Ishikawa (cell line): ENCODE results near the gene TTC23L.
A peak's percentile ranks its signal among the peaks of the same experiment; 100 is the strongest.

ENCODE experiments used
- CEBPB ChIP-seq: IDR thresholded peaks from 2 replicates; pipeline ENCODE4 v1.6.1; 2012
- CREB1 ChIP-seq: IDR thresholded peaks from 2 replicates; pipeline ENCODE4 v1.6.1; 2012; ENCODE audit warnings: low read depth
- EGR1 ChIP-seq: IDR thresholded peaks from 2 replicates; pipeline ENCODE4 v1.6.1; 2012
- EP300 ChIP-seq: IDR thresholded peaks from 2 replicates; pipeline ENCODE4 v1.6.1; 2012; ENCODE audit warnings: borderline replicate concordance
- FOXM1 ChIP-seq: IDR thresholded peaks from 2 replicates; pipeline ENCODE4 v1.6.1; 2012; ENCODE audit warnings: low read depth, borderline replicate concordance
- MAX ChIP-seq: IDR thresholded peaks from 2 replicates; pipeline ENCODE4 v1.6.1; 2012
- NFIC ChIP-seq: IDR thresholded peaks from 2 replicates; pipeline ENCODE4 v1.6.1; 2012
- RAD21 ChIP-seq: IDR thresholded peaks from 2 replicates; pipeline ENCODE4 v1.6.1; 2012; ENCODE audit warnings: low read depth
- REST ChIP-seq: IDR thresholded peaks from 2 replicates; pipeline ENCODE4 v1.6.1; 2012; ENCODE audit warnings: low read depth, mild to moderate bottlenecking
- TAF1 ChIP-seq: IDR thresholded peaks from 2 replicates; pipeline ENCODE4 v1.6.1; 2012; ENCODE audit warnings: low read depth, mild to moderate bottlenecking
- TCF12 ChIP-seq: IDR thresholded peaks from 2 replicates; pipeline ENCODE4 v1.6.1; 2012; ENCODE audit warnings: low read depth
- TEAD4 ChIP-seq: IDR thresholded peaks from 2 replicates; pipeline ENCODE4 v1.6.1; 2012
- YY1 ChIP-seq: IDR thresholded peaks from 2 replicates; pipeline ENCODE4 v1.6.1; 2012; ENCODE audit warnings: low read depth
- ZBTB7A ChIP-seq: IDR thresholded peaks from 2 replicates; pipeline ENCODE4 v1.6.1; 2012; ENCODE audit warnings: low read depth
- TF ChIP-seq, protein P1 (sequence below): IDR thresholded peaks from 2 replicates; pipeline ENCODE4 v1.6.1; 2012

TTC23L gene

DNA sequence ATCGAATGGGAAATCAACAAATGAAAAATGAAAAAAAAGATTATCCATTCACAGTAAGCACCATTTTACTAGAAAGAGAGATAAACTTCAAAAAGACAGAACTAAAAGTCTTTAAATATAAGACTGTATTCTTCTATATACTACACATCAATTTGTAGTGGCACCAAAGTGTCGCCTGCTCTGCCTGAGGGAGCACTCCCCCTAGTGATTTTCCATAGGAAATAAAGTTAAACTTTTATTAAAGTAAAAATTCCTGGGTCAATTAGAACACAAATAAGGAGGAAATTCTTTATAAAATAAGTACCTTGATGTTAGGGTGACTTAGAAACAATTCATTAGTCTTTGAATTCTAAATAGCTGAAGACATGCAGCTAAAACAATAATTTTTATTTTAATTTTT, 66.6 kb downstream of the TTC23L start:
- TF ChIP-seq RAD21 (peak; percentile 25; the same call in 1 of the 2 replicates), TCF12 (no peak)

DNA sequence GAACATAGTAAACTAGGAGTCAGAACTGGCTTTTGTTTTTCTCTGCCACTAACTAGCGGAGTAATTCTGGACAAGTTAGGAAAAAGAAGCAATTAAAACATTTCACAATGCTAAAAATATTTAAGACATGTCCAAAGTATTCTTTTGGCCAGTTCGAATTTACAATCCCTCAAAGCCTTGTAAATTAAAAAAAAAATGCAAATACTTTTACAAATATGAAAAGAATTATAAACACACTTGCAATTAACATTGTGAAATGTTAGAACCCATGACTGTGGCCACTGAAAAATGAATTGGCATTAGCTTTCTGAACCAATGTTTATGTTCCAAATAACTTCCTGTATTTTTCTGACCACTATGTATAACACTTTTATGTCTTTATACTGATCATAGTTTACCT, 74.1 kb downstream of the TTC23L start:
- no peak for TF ChIP-seq TCF12
- no peak for TF ChIP-seq EGR1
- TF ChIP-seq CEBPB: no peak
- TF ChIP-seq ZBTB7A: no peak
- TF ChIP-seq CREB1: no peak
- TF ChIP-seq TAF1: no peak
- no peak for TF ChIP-seq FOXM1
- TF ChIP-seq MAX: no peak
- TF ChIP-seq RAD21: no peak
- TF ChIP-seq, protein P1, sequence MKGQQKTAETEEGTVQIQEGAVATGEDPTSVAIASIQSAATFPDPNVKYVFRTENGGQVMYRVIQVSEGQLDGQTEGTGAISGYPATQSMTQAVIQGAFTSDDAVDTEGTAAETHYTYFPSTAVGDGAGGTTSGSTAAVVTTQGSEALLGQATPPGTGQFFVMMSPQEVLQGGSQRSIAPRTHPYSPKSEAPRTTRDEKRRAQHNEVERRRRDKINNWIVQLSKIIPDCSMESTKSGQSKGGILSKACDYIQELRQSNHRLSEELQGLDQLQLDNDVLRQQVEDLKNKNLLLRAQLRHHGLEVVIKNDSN: no peak
- no peak for TF ChIP-seq TEAD4
- no peak for TF ChIP-seq EP300
- TF ChIP-seq REST: no peak
- no peak for TF ChIP-seq YY1
- no peak for TF ChIP-seq NFIC

- TF ChIP-seq MAX (peak; percentile 27; the same call in 1 of the 2 replicates), REST (no peak), TEAD4 (no peak), EP300 (no peak), ZBTB7A (no peak)
Observed at GRCh38 chr5:34914671-34915138, 75.7 kb downstream of the TTC23L start.

DNA sequence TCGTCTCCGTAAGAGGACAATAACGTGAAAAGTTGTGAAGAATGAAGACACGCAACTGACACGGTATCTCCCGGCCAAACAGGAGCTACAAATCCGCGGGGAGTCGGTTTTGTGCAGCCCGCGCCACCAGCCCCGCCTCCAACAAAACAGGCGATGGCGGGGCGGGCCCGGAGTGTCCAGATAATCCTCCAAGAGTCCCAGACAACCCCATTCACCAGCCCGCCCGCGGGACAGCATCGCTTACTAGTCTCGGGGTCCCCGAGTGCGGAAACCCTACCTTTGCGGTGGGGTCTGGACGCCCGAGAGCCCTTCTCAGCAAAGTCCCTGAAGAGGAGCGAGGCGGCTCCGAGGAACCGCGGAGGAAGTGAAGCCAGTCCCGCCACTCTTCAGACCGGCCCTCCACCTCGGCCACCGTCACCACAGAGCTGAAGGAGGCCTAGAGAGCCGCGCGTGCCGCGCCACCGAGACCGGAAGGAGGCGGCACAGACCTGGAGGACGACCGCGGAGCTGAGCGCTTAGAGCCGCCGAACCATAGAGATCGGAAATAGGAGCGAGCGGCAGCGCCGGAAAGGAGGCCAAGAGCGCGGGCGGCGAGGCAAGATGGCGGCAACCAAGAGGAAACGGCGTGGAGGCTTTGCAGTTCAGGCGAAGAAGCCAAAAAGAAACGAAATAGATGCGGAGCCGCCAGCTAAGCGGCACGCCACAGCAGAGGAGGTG, 76.3 kb downstream of the TTC23L start, which contains the start of the genes BRIX1 and RAD1:
BRIX1 (plus strand) TSS at position 573 of the 717 bp plus-strand sequence; CDS start at position 601, 28 bp downstream.
RAD1 (minus strand) TSS at position 366 of the 717 bp plus-strand sequence. CDS start 612 bp downstream, outside the sequence.
- TF ChIP-seq TAF1 (peak; percentile 98), REST (peak; percentile 13; the same call in 1 of the 2 replicates), YY1 (peak; percentile 97), EP300 (no peak; the same call in 1 of the 2 replicates), TCF12 (peak; percentile 69), TEAD4 (peak; percentile 55; the same call in 1 of the 2 replicates), CEBPB (no peak; the same call in 1 of the 2 replicates), EGR1 (peak; percentile 84), FOXM1 (no peak), NFIC (peak; percentile 30), RAD21 (no peak), ZBTB7A (no peak), MAX (peak; percentile 92), CREB1 (no peak)
- TF ChIP-seq, protein P1: no peak
